GM23248 (cell line): Measurements from ENCODE around the gene TBC1D14. TPM values are rescaled to one million over a fixed set of nuclear protein-coding genes. Genes with fewer than 3 reads are reported as not detected.
"Not testable (repeated sequence)": the region's sequence is repeated elsewhere in the genome, so short reads cannot be mapped to it uniquely, and the experiment has no call there.

Experiments used
- DNase-seq: peaks from one replicate; pipeline ENCODE4 v3.0.0-alpha.2; 2015
- H2AFZ ChIP-seq: fragments of 200-600 bp; sonication (generic); 2 replicates; pipeline ENCODE4 v1.6.1; 2016; ENCODE audit warnings: antibody characterized with exemption
- H3F3A ChIP-seq: fragments of 200-600 bp; sonication (generic); 2 replicates; pipeline ENCODE4 v1.6.1; 2016; ENCODE audit warnings: mild to moderate bottlenecking, antibody characterized with exemption, mixed run types; ENCODE audit not compliant: insufficient read depth
- H3K27ac ChIP-seq: fragments of 200-600 bp; sonication (generic); 2 replicates; pipeline ENCODE4 v1.5.1; 2016; ENCODE audit warnings: mild to moderate bottlenecking
- H3K27me3 ChIP-seq: fragments of 200-600 bp; sonication (generic); replicated peaks from 2 replicates; pipeline ENCODE4 v1.6.1; 2016; ENCODE audit warnings: mild to moderate bottlenecking; ENCODE audit not compliant: insufficient read depth
- H3K36me3 ChIP-seq: fragments of 200-600 bp; sonication (generic); 2 replicates; pipeline ENCODE4 v1.6.1; 2016; ENCODE audit warnings: low read depth, mild to moderate bottlenecking
- H3K4me1 ChIP-seq: fragments of 200-600 bp; sonication (generic); 2 replicates; pipeline ENCODE4 v1.6.1; 2016; ENCODE audit warnings: mild to moderate bottlenecking; ENCODE audit not compliant: insufficient read depth
- H3K4me2 ChIP-seq: fragments of 200-600 bp; sonication (generic); one replicate; pipeline ENCODE4 v1.6.1; 2016; ENCODE audit warnings: mild to moderate bottlenecking; ENCODE audit not compliant: unreplicated experiment
- H3K4me3 ChIP-seq: fragments of 200-600 bp; sonication (generic); 2 replicates; pipeline ENCODE4 v1.5.1; 2016; ENCODE audit warnings: mild to moderate bottlenecking
- H3K79me2 ChIP-seq: fragments of 200-600 bp; sonication (generic); 2 replicates; pipeline ENCODE4 v1.6.1; 2016; ENCODE audit warnings: mild to moderate bottlenecking; ENCODE audit not compliant: insufficient read depth
- H3K9ac ChIP-seq: fragments of 200-600 bp; sonication (generic); 2 replicates; pipeline ENCODE4 v1.6.1; 2016; ENCODE audit warnings: mild to moderate bottlenecking
- H3K9me2 ChIP-seq: fragments of 200-600 bp; sonication (generic); 2 replicates; pipeline ENCODE4 v1.6.1; 2016; ENCODE audit warnings: mixed run types, mild to moderate bottlenecking, moderate library complexity; ENCODE audit not compliant: insufficient read depth
- H3K9me3 ChIP-seq: fragments of 200-600 bp; sonication (generic); one replicate; pipeline ENCODE4 v1.6.1; 2017; ENCODE audit warnings: low read depth
- H4K20me1 ChIP-seq: fragments of 200-600 bp; sonication (generic); 2 replicates; pipeline ENCODE4 v1.6.0; 2016; ENCODE audit not compliant: insufficient read depth
- EZH2 ChIP-seq: fragments of 200-600 bp; sonication (generic); IDR thresholded peaks from 2 replicates; pipeline ENCODE4 v1.6.1; 2018; ENCODE audit warnings: antibody characterized with exemption, mild to moderate bottlenecking; ENCODE audit not compliant: insufficient read depth, poor library complexity, severe bottlenecking
- EZH2phosphoT487 ChIP-seq: fragments of 200-600 bp; sonication (generic); IDR thresholded peaks from 2 replicates; pipeline ENCODE4 v1.6.1; 2018; ENCODE audit warnings: antibody characterized with exemption, moderate library complexity, mild to moderate bottlenecking, low read depth; ENCODE audit not compliant: insufficient read depth
- WGBS, 2 experiments: methylation state at CpG; one replicate each; pipeline ENCODE4 v1.1.6; 2015 to 2017; ENCODE audit warnings: low lambda C conversion rate in 2 of 2, low coverage in 1 of 2; ENCODE audit errors: missing lambda C conversion rate in 2 of 2; 5-methylcytosine and 5-hydroxymethylcytosine counted together
- in situ Hi-C: fragments of 300-500 bp; cut with MboI; formaldehyde crosslinking; loops from 2 replicates; pipeline ENCODE4 v1.15.0; 2020
- polyA plus RNA-seq: library from polyadenylated mRNA; unstranded; fragments of >200 nt; fragmentation: Nextera tagmentation; extraction: Ambion mirVana; gene quantifications from 2 replicates; pipeline ENCODE4 v1.2.1, GENCODE V29; 2016
- total RNA-seq: library from RNA; depleted of rRNA; stranded (reverse); fragments of >200 nt; shearing (Covaris generic); gene quantifications from 2 replicates; pipeline ENCODE4 v1.2.3, GENCODE V29; 2014

Gene TBC1D14
- total and polyA plus RNA-seq, 2 experiments from 2014 or later = 20.4 to 39.1 TPM

DNA sequence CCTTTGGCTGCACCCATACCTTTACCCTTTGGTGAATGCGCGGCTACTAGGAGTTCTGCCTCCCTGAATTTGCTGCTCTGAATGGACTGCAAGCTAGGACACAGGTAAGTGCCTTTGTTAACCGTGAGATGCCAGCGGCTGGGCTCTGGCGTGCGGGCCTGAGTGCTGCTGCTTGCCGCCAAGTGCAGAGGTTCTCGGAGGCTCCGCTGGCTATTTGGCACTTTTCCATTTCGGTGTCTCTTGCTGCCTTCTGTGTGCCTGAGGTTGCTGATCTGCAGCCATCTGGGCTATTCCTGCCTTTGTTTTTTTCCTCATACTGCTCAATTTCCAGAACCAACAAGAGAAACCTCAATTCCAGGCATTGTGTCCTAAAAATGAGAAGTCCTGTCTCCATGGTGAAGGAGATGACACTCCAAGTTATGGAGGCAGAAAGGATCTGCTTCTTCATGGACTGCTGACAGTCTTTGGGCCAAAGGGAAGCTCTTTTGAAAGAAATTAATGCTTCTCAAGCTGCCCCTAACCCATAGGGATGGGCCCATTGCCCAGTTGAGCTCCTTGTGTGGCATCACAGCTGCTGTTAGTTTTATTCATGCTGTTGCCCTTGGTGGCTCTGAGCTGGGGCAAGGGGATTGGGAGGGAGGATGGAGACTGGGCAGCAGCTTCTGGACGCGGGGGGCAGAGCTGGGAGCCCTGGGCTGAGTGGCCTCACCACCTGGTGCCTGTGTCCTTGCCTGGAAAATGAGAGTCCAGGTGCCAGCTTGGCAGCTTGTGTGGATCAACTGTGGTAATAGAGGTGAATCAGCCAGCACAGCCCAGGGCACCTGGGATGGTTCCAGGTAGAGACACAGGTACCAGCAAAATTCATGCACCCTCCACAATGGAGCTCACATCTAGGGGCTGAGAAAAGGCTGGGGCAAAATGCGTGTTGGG, 3.8 kb upstream of the TBC1D14 start:
- Histone ChIP-seq H2AFZ (no peak overlapping the region), H3K36me3 (no peaks in the 10 kb centered on the region), H3K4me2 (no peak overlapping the region), H4K20me1 (no peaks in the 10 kb centered on the region), H3K79me2 (0 out of 2 replicates have a peak, but pooled peaks cover 6% of the 10 kb centered on the region), H3K27me3 (no peaks in the 10 kb centered on the region), H3K27ac (no peak overlapping the region), H3K4me1 (0 out of 2 replicates have a peak, but pooled peaks cover 9% of the 10 kb centered on the region), H3K9me2 (no peaks in the 10 kb centered on the region), H3F3A (no peaks in the 10 kb centered on the region), H3K9ac (no peak overlapping the region), H3K4me3 (no peak overlapping the region), H3K9me3 (no peaks in the 10 kb centered on the region)
- in situ Hi-C loops = no loop called here
- no peak for TF ChIP-seq EZH2phosphoT487
- TF ChIP-seq EZH2 = no peak
- no peak for DNase-seq
- WGBS, 2 experiments = 87 to 89% methylated on average over 13 of the region's 13 CpGs

DNA sequence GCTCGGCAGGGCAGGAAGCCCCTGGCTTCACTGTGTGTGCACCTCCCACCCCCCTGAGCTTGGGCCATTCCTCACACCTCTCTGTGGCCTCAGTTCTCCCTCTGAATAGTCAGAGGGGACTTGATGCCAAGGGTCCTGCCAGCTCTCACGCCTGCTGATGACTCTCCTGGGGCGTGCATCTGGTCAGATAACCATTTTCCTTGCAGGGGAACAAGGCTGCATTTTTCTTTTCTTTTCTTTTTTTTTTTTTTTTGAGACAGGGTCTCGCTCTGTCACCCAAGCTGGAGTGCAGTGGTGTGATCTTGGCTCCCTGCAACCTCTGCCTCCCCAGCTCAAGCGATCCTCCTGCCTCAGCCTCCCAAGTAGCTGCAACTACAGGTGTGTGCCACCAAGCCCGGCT, 3.1 kb upstream of the TBC1D14 start:
- in situ Hi-C loops, H3K9ac ChIP-seq, H3K4me3 ChIP-seq, H3K27ac ChIP-seq, DNase-seq, H3K36me3 ChIP-seq, H3K4me2 ChIP-seq, H3K9me2 ChIP-seq, H3K9me3 ChIP-seq, H2AFZ ChIP-seq, H3K4me1 ChIP-seq, H3K27me3 ChIP-seq, H3F3A ChIP-seq, H4K20me1 ChIP-seq: not testable (repeated sequence)
- 74 to 79% methylated on average over 5 to 6 of the region's 6 CpGs for WGBS, 2 experiments
- 0 out of 2 replicates have a peak, but pooled peaks cover 11% of the 10 kb centered on the region for H3K79me2 ChIP-seq

DNA sequence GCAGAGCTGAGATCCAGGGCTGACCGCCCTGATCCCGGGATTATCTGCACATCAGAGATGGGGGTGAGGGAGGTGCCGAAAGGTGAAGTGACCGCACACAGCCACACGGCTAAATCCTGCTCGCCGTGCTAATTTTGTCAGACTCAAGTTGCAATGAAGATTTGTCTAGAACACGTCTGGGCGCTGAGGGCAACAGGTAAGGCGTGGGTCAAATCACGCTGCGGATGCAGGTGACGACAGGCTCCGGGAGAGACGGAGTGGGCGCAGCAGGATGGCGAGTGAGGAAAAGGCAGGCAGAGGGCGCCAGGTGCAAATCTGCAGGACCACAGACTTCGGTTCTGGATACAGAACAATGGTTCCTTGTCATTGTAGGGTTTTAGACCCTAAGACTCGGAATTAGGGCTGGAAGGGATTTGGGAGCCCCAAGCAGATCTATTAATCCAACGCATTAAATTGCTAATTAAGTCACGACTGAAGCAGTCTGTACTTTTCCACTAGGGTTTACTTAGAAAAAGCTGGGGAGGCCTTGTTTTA, 1.9 kb upstream of the TBC1D14 start:
- Histone ChIP-seq H3K4me3 (no peak overlapping the region), H3K79me2 (0 out of 2 replicates have a peak, but pooled peaks cover 15% of the 10 kb centered on the region), H3K9me3 (no peaks in the 10 kb centered on the region), H2AFZ (no peak overlapping the region), H4K20me1 (no peaks in the 10 kb centered on the region), H3K27me3 (no peaks in the 10 kb centered on the region), H3K27ac (no peak overlapping the region), H3K9me2 (no peaks in the 10 kb centered on the region), H3K36me3 (no peaks in the 10 kb centered on the region), H3K9ac (no peak overlapping the region), H3K4me2 (no peak overlapping the region), H3F3A (no peaks in the 10 kb centered on the region), H3K4me1 (0 out of 2 replicates have a peak, but pooled peaks cover 9% of the 10 kb centered on the region)
- DNase-seq = peak; percentile 34
- 38 to 44% methylated on average over 22 of the region's 22 CpGs for WGBS, 2 experiments
- no peak for TF ChIP-seq EZH2
- no peak for TF ChIP-seq EZH2phosphoT487
- in situ Hi-C loops = no loop called here

DNA sequence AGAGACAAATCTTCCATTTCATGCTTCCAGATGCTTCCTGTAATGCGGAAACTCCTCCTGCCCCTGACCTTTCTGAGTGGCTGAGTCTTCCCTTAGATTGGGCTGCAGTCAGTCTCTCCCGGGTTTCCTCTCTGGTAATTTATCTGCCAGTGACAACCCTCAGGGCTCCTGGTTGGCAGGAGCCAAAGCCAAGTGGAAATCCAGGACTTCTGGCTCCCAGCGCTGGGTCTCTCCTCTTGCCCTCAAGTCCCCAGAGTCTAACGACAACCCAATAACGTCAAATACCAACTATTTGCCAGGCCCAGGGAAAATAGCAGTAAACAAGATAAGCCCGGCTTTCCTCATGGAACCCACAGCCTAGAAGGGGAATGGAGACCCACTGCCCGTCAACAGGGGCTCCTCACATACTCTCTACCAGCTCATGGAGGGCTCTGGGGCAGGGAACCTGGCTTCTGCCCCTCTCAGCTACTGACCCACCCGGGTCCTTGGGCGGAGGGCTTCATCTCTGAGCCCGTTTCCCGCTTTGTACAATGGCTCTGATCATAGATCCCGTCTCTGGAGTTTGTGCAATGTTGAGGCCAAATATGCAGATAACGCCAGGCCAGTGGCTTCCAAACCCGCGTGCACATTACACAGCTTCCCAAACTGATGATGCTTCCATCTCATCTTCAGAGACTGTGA, 1.1 kb upstream of the TBC1D14 start:
- Histone ChIP-seq H3K27me3 (no peaks in the 10 kb centered on the region), H3F3A (no peaks in the 10 kb centered on the region), H2AFZ (peak overlapping the region; percentile 83), H3K9ac (peak overlapping the region; percentile 88), H3K4me2 (peak overlapping the region; percentile 86), H4K20me1 (no peaks in the 10 kb centered on the region), H3K4me1 (0 out of 2 replicates have a peak, but pooled peaks cover 9% of the 10 kb centered on the region), H3K9me2 (no peaks in the 10 kb centered on the region), H3K27ac (peak overlapping the region; percentile 86), H3K4me3 (peak overlapping the region; percentile 83), H3K79me2 (0 out of 2 replicates have a peak, but pooled peaks cover 23% of the 10 kb centered on the region), H3K9me3 (no peaks in the 10 kb centered on the region), H3K36me3 (no peaks in the 10 kb centered on the region)
- no peak for TF ChIP-seq EZH2
- no peak for TF ChIP-seq EZH2phosphoT487
- 28 to 30% methylated on average over 15 of the region's 15 CpGs for WGBS, 2 experiments
- peak; percentile 79 for DNase-seq
- in situ Hi-C loops = no loop called here
